GM21390 (cell line): Measurements from ENCODE around the gene SNAI1.
"Not testable (repeated sequence)": the region's sequence is repeated elsewhere in the genome, so short reads cannot be mapped to it uniquely, and the experiment has no call there.

ENCODE experiments used
- ATAC-seq: cut with Tn5 transposase; IDR thresholded peaks from one replicate; pipeline ENCODE4 v1.9.1; 2021; ENCODE audit not compliant: unreplicated experiment

Gene SNAI1

GRCh38 chr20:49985617-49986016 lies 2.8 kb downstream of the SNAI1 start:
- no peak for ATAC-seq

- ATAC-seq, result no peak
Measured at GRCh38 chr20:49986049-49986448, 3.3 kb downstream of the SNAI1 start.

- no peak for ATAC-seq
Measured at GRCh38 chr20:49987015-49987867, 4.5 kb downstream of the SNAI1 start.

GRCh38 chr20:49987868-49988690 lies 5.3 kb downstream of the SNAI1 start:
- ATAC-seq, result no peak

- no peak for ATAC-seq
Measured at GRCh38 chr20:49989234-49990065, 6.7 kb downstream of the SNAI1 start.

- ATAC-seq, result no peak
Measured at GRCh38 chr20:49990271-49990720, 7.5 kb downstream of the SNAI1 start.

GRCh38 chr20:49993301-49993751 lies 10.5 kb downstream of the SNAI1 start:
- ATAC-seq, result no peak

- no peak for ATAC-seq
Measured at GRCh38 chr20:49995586-49995985, 12.8 kb downstream of the SNAI1 start.

GRCh38 chr20:49998478-49999188 lies 15.9 kb downstream of the SNAI1 start:
- ATAC-seq, result not testable (repeated sequence)

- ATAC-seq, result no peak
Measured at GRCh38 chr20:49999329-49999728, 16.5 kb downstream of the SNAI1 start.

GRCh38 chr20:50000548-50001222 lies 17.9 kb downstream of the SNAI1 start:
- not testable (repeated sequence) for ATAC-seq

GRCh38 chr20:50001784-50002311 lies 19.1 kb downstream of the SNAI1 start:
- no peak for ATAC-seq

GRCh38 chr20:50003253-50003656 lies 20.5 kb downstream of the SNAI1 start:
- ATAC-seq, result no peak

- ATAC-seq, result no peak
Measured at GRCh38 chr20:50004229-50004628, 21.4 kb downstream of the SNAI1 start.

- no peak for ATAC-seq
Measured at GRCh38 chr20:50005471-50005981, 22.7 kb downstream of the SNAI1 start.

GRCh38 chr20:50007369-50007768 lies 24.6 kb downstream of the SNAI1 start:
- no peak for ATAC-seq

GRCh38 chr20:50008007-50008406 lies 25.2 kb downstream of the SNAI1 start:
- no peak for ATAC-seq

GRCh38 chr20:50009521-50010454 lies 27.0 kb downstream of the SNAI1 start:
- no peak for ATAC-seq
